Osteoblast (primary cell): ENCODE measurements around the gene TMCO1. TPM values are rescaled to one million over a fixed set of nuclear protein-coding genes. Genes with fewer than 3 reads are reported as not detected.
"Not testable (repeated sequence)": the region's sequence is repeated elsewhere in the genome, so short reads cannot be mapped to it uniquely, and the experiment has no call there.

Experiments used
- DNase-seq: peaks from one replicate; pipeline ENCODE4 v3.0.0; 2011; ENCODE audit warnings: low spot score, mixed read lengths; ENCODE audit not compliant: insufficient read length; ENCODE audit errors: missing footprints
- H2AFZ ChIP-seq: 2 replicates; pipeline ENCODE4 v1.6.0; 2011; ENCODE audit warnings: mild to moderate bottlenecking, low read length
- H3K27ac ChIP-seq: 2 replicates; pipeline ENCODE4 v1.5.1; 2011; ENCODE audit warnings: mild to moderate bottlenecking, low read depth, low read length, moderate library complexity
- H3K27me3 ChIP-seq: 2 replicates; pipeline ENCODE4 v1.6.0; 2012; ENCODE audit warnings: mild to moderate bottlenecking, control low read depth, inconsistent platforms, low read length, moderate library complexity; ENCODE audit not compliant: insufficient read depth
- H3K36me3 ChIP-seq: 2 replicates; pipeline ENCODE4 v1.5.1; 2011; ENCODE audit warnings: mild to moderate bottlenecking, low read length, control low read depth, moderate library complexity; ENCODE audit not compliant: insufficient read depth
- H3K4me1 ChIP-seq: 2 replicates; pipeline ENCODE4 v1.5.1; 2011; ENCODE audit warnings: mild to moderate bottlenecking, low read length, control low read depth, moderate library complexity; ENCODE audit not compliant: insufficient read depth
- H3K4me2 ChIP-seq: 2 replicates; pipeline ENCODE4 v1.6.0; 2011; ENCODE audit warnings: mild to moderate bottlenecking, low read length; ENCODE audit not compliant: insufficient read depth
- H3K4me3 ChIP-seq: fragments of 200-600 bp; sonication (generic); 3 replicates; pipeline ENCODE4 v1.5.1; 2012; ENCODE audit warnings: mild to moderate bottlenecking, low read length, inconsistent platforms; ENCODE audit not compliant: insufficient read depth
- H3K79me2 ChIP-seq: 2 replicates; pipeline ENCODE4 v1.6.0; 2012; ENCODE audit warnings: mild to moderate bottlenecking, low read length, control low read depth, inconsistent platforms; ENCODE audit not compliant: insufficient read depth
- H3K9me3 ChIP-seq: 2 replicates; pipeline ENCODE4 v1.5.1; 2011; ENCODE audit warnings: low read depth, low read length, control low read depth
- H4K20me1 ChIP-seq: 2 replicates; pipeline ENCODE4 v1.6.0; 2012; ENCODE audit warnings: mild to moderate bottlenecking, low read length, control low read depth; ENCODE audit not compliant: insufficient read depth
- total RNA-seq: library from RNA; depleted of rRNA; stranded (reverse); fragments of >200 nt; gene quantifications from 2 replicates; pipeline ENCODE4 v1.2.3, GENCODE V29; 2012
- TF ChIP-seq, protein P1 (sequence below): IDR thresholded peaks from 2 replicates; pipeline ENCODE4 v1.5.1; 2011; ENCODE audit warnings: mild to moderate bottlenecking, low read depth, low read length, moderate library complexity; ENCODE audit errors: extremely low read depth

TMCO1 gene
- total RNA-seq, 1 donor, result 87.6 TPM

DNA sequence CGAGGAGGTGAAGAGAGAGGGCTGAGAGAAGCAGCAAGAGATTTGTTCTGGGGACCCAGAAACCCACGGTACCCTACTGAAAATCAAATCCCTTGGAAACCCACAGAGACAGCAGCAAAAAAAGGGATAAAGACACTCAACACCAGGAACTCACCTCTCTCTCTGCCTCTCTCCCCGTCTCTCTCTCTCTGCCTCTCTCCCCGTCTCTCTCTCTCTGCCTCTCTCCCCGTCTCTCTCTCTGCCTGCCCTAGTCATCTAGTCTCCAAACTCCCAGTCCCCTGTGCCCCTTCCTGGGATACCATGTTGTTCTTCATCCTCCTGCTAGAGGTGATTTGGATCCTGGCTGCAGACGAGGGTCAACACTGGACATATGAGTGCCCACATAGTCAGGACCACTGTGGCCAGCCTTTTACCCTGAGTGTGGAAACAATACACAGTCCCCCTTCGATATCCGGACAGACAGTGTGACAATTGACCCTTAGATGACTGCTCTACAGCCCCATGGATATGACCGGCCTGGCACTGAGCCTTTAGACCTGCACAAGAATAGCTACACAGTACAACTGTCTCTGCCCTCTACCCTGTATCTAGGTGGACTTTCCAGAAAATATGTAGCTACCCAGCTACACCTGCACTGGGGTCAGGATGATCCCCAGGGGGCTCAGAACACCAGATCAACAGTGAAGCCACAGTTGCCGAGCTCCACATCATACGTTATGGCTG is 60.5 kb downstream of the TMCO1 start:
- H3K9me3 ChIP-seq, result no peaks in the 10 kb centered on the region
- H3K4me3 ChIP-seq, result no peak overlapping the region
- no peaks in the 10 kb centered on the region for H3K79me2 ChIP-seq
- DNase-seq, result no peak
- H2AFZ ChIP-seq, result no peak overlapping the region
- no peaks in the 10 kb centered on the region for H4K20me1 ChIP-seq
- no peak overlapping the region for H3K27ac ChIP-seq
- no peaks in the 10 kb centered on the region for H3K36me3 ChIP-seq
- H3K27me3 ChIP-seq, result peaks cover 8% of the 10 kb centered on the region
- TF ChIP-seq, protein P1, sequence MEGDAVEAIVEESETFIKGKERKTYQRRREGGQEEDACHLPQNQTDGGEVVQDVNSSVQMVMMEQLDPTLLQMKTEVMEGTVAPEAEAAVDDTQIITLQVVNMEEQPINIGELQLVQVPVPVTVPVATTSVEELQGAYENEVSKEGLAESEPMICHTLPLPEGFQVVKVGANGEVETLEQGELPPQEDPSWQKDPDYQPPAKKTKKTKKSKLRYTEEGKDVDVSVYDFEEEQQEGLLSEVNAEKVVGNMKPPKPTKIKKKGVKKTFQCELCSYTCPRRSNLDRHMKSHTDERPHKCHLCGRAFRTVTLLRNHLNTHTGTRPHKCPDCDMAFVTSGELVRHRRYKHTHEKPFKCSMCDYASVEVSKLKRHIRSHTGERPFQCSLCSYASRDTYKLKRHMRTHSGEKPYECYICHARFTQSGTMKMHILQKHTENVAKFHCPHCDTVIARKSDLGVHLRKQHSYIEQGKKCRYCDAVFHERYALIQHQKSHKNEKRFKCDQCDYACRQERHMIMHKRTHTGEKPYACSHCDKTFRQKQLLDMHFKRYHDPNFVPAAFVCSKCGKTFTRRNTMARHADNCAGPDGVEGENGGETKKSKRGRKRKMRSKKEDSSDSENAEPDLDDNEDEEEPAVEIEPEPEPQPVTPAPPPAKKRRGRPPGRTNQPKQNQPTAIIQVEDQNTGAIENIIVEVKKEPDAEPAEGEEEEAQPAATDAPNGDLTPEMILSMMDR, result no peak
- no peaks in the 10 kb centered on the region for H3K4me1 ChIP-seq
- no peak overlapping the region for H3K4me2 ChIP-seq

- TF ChIP-seq, protein P1, result no peak
- Histone ChIP-seq H4K20me1 (no peaks in the 10 kb centered on the region), H3K4me1 (peaks cover 3% of the 10 kb centered on the region), H3K4me2 (no peak overlapping the region), H3K36me3 (no peaks in the 10 kb centered on the region), H3K79me2 (no peaks in the 10 kb centered on the region), H3K27me3 (peaks cover 8% of the 10 kb centered on the region), H3K27ac (no peak overlapping the region), H3K9me3 (no peaks in the 10 kb centered on the region), H2AFZ (no peak overlapping the region), H3K4me3 (no peak overlapping the region)
- DNase-seq, result no peak
Observed at GRCh38 chr1:165703648-165704047, 65.0 kb downstream of the TMCO1 start.

DNA sequence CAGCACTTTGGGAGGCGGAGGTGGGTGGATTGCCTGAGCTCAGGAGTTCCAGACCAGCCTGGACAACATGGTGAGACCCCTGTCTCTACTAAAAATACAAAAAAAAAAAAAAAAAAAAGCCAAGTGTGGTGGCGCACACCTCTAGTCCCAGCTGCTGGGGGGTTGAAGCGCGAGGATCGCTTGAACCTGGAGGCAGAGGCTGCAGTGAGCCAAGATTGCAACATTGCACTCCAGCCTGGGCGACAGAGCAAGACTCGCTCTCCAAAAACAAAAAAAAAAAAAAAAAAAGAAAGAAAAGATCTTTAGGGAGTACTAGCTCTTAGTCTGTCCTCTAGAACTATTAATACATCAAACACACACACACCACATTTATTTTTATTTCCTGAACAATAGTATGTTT is 66.7 kb downstream of the TMCO1 start:
- H3K9me3 ChIP-seq, H3K27ac ChIP-seq, H3K27me3 ChIP-seq, H4K20me1 ChIP-seq, H3K36me3 ChIP-seq, H2AFZ ChIP-seq, DNase-seq, H3K4me1 ChIP-seq, H3K4me2 ChIP-seq, H3K4me3 ChIP-seq: not testable (repeated sequence)
- peaks cover 10% of the 10 kb centered on the region for H3K79me2 ChIP-seq

- no peak for DNase-seq
- Histone ChIP-seq H4K20me1 (peaks cover 8% of the 10 kb centered on the region), H3K9me3 (no peaks in the 10 kb centered on the region), H3K79me2 (peaks cover 18% of the 10 kb centered on the region), H3K4me1 (peaks cover 19% of the 10 kb centered on the region), H3K36me3 (no peaks in the 10 kb centered on the region), H2AFZ (no peak overlapping the region), H3K27me3 (no peaks in the 10 kb centered on the region), H3K4me2 (no peak overlapping the region), H3K27ac (no peak overlapping the region), H3K4me3 (no peak overlapping the region)
- TF ChIP-seq, protein P1, result no peak
Observed at GRCh38 chr1:165699577-165699976, 69.1 kb downstream of the TMCO1 start.
